Measurements from ENCODE around the gene ITPR2. TPM values are rescaled to one million over a fixed set of nuclear protein-coding genes. Genes with fewer than 3 reads are reported as not detected.
"Not testable (repeated sequence)": the region's sequence is repeated elsewhere in the genome, so short reads cannot be mapped to it uniquely, and the experiment has no call there.

The ITPR2 gene
- total and polyA plus RNA-seq, 4 donors: 1.5 to 84.8 (median 21.8) TPM

DNA sequence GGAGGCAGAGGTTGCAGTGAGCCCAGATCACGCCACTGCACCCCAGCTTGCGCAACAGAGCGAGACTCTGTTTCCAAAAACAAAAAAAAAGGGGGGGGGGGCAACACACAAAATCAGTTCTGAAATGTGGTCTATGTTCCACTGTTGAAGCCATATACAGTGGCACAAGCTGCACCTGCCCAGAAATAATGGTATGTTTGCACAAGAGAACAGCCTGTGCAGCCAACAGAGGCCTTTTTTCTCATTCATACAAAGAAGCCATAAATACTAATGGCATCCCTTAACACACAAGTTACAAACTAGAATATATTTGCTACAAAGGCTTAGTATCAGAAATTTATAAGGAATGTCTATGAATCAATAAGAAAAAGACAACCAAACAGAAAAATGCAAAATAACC lies 37.1 kb downstream of the ITPR2 start:
- intact Hi-C loops (cut with DNase I): no loop called here
- Histone ChIP-seq H3K4me1 (ENCODE audit: control insufficient read depth in 1 of 2, insufficient read depth in 2 of 2, low read length in 2 of 2) (peaks cover 0 to 3% of the 10 kb centered on the region in 2 donors), H3K27me3 (ENCODE audit: control insufficient read depth in 1 of 2, insufficient read depth in 2 of 2, low read length in 1 of 2) (no peaks in the 10 kb centered on the region), H3K4me3 (ENCODE audit: low read length in 2 of 2) (no peak overlapping the region), H3K36me3 (ENCODE audit: control insufficient read depth in 1 of 2, insufficient read depth in 2 of 2, low read length in 1 of 2) (no peaks in the 10 kb centered on the region), H3K9me3 (ENCODE audit: control insufficient read depth, low read length) (no peaks in the 10 kb centered on the region), H3K27ac (ENCODE audit: low read depth in 1 of 2, low read length in 2 of 2) (no peak overlapping the region)
- ATAC-seq (ENCODE audit: low FRiP score) (no peak), DNase-seq (no peak)
- 98 to 100% methylated on average over 3 of the region's 3 CpGs for WGBS, 2 donors

DNA sequence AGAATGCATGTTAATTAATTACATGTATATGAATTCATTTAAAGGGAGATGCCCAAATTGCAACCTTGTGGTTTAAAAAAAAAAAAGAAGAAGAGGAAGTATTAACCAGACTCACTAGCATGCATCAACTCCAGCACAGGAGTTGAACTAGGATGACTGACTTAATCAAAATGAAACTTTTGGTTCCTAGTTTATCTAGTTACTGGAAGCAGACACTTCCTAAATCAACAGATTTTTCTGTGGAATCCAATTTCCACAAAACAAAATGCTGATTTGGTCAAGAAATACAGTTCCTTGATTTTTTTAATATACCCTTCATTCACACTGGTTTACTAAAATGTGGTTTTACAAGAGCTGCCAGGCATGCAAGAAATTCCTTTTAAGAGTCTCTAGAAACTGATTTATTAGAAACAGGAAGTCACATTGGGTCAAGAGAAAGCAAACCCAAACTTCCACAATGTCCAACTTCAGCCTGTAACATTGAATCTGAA lies 41.6 kb downstream of the ITPR2 start:
- Histone ChIP-seq H3K9me3 (ENCODE audit: control insufficient read depth, low read length) (no peaks in the 10 kb centered on the region), H3K4me3 (ENCODE audit: low read length in 2 of 2) (no peak overlapping the region), H3K4me1 (ENCODE audit: control insufficient read depth in 1 of 2, insufficient read depth in 2 of 2, low read length in 2 of 2) (peaks cover 0 to 5% of the 10 kb centered on the region in 2 donors), H3K36me3 (ENCODE audit: control insufficient read depth in 1 of 2, insufficient read depth in 2 of 2, low read length in 1 of 2) (no peaks in the 10 kb centered on the region), H3K27ac (ENCODE audit: low read depth in 1 of 2, low read length in 2 of 2) (no peak overlapping the region), H3K27me3 (ENCODE audit: control insufficient read depth in 1 of 2, insufficient read depth in 2 of 2, low read length in 1 of 2) (no peaks in the 10 kb centered on the region)
- ATAC-seq (ENCODE audit: low FRiP score) (peak; percentile 47), DNase-seq (no peak)
- intact Hi-C loops (cut with DNase I): no loop called here

DNA sequence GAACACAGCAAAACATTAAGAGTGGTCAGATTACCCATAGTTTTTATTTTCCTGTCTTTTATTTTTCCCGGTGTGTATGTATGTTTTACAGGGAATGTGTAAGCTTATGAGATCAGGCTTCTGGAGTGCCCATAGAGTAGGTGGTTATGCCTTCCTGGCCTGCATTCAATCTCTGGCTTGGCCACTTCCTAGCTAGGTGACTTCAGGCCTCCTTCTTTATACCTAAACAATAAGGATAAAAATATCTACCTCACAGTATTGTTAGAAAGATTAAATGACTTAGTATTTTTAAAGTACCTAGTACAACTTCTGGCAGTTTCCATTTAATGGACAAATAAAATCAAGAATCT lies 42.4 kb downstream of the ITPR2 start:
- intact Hi-C loops (cut with DNase I): no loop called here
- Histone ChIP-seq H3K27me3 (ENCODE audit: control insufficient read depth in 1 of 2, insufficient read depth in 2 of 2, low read length in 1 of 2) (no peaks in the 10 kb centered on the region), H3K4me1 (ENCODE audit: control insufficient read depth in 1 of 2, insufficient read depth in 2 of 2, low read length in 2 of 2) (peaks cover 0 to 5% of the 10 kb centered on the region in 2 donors), H3K4me3 (ENCODE audit: low read length in 2 of 2) (no peak overlapping the region), H3K36me3 (ENCODE audit: control insufficient read depth in 1 of 2, insufficient read depth in 2 of 2, low read length in 1 of 2) (no peaks in the 10 kb centered on the region), H3K9me3 (ENCODE audit: control insufficient read depth, low read length) (no peaks in the 10 kb centered on the region), H3K27ac (ENCODE audit: low read depth in 1 of 2, low read length in 2 of 2) (no peak overlapping the region)
- WGBS, 2 donors: 74 to 87% methylated on average over 1 of the region's 1 CpG
- no peak for DNase-seq
- ATAC-seq (ENCODE audit: low FRiP score): no peak

DNA sequence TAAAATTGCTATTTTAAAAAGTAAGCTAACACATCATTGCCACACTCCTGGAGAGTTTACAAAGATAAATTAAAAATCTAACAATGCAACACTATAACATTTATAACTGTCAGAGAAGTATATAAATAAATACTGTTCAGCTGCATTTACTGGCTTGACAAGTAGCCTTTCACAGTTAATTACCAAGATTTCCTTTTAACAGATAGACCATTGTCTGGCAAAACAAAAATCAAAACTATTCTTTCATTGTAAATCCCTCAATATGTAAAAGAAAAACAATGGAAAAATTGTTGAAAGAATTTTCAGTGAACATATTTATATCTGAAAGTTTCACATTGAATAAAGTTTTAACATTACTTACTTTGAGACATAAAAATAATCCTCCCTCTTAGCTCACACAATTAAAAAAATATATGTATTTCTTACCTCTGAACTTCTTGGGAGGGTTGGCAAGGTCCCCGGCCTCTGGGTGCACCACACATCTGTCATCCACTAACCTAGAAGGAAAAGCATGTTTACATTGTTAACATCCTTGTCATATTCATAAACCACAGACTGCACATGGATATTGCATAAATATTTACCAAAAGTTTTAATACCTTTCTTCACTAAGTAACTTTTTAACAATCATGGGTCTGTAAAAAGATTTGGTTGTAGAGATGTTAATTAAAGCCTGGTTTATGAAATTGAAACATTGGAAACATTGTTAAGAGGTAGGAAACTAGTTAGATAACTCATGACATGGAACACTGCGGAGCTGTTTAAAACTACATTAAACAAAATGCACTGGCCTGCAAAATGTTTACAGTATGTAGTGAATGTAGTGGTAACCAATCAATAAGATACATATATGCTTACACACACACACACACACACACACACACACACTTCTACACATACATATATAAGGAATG lies 43.0 kb downstream of the ITPR2 start:
- no peak for ATAC-seq (ENCODE audit: low FRiP score)
- H3K4me1 ChIP-seq (ENCODE audit: control insufficient read depth in 1 of 2, insufficient read depth in 2 of 2, low read length in 2 of 2): peaks cover 0 to 5% of the 10 kb centered on the region in 2 donors

DNA sequence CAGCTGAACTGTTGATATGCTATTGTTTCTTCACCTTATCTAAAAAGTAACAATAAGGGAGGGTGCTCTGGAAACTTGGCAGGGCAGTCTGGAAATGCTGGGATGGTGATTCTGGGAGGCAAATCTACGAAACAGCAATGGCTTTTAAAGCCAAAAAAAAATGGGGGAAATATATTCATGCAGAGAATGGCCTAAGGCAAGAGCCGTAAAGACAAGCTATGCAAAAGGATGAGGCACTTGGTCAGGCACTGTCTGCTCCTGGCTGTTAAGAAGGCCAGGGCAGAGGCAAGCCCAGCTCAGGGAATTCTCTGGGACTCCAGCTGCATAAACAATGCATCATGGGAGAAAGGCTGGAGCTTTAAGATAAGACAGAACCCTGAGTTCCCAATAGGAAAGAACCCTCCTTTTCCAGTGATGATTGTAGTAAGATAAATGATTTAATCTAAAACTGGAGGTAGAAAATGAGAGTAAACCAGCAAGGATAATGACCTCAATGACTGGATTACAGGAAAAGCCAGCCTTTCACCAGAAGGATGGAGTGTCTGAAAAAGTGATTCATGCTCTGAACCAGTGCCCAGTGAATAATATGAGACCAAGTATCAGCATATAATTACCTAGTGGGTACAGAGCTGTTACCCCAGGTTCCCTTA lies 46.0 kb downstream of the ITPR2 start:
- Histone ChIP-seq H3K9me3 (ENCODE audit: control insufficient read depth, low read length) (no peaks in the 10 kb centered on the region), H3K36me3 (ENCODE audit: control insufficient read depth in 1 of 2, insufficient read depth in 2 of 2, low read length in 1 of 2) (no peaks in the 10 kb centered on the region), H3K27ac (ENCODE audit: low read depth in 1 of 2, low read length in 2 of 2) (peak overlapping the region in 1 of 2 donors; percentile 67), H3K4me3 (ENCODE audit: low read length in 2 of 2) (no peak overlapping the region), H3K4me1 (ENCODE audit: control insufficient read depth in 1 of 2, insufficient read depth in 2 of 2, low read length in 2 of 2) (peaks cover 0 to 5% of the 10 kb centered on the region in 2 donors), H3K27me3 (ENCODE audit: control insufficient read depth in 1 of 2, insufficient read depth in 2 of 2, low read length in 1 of 2) (no peaks in the 10 kb centered on the region)
- ATAC-seq (ENCODE audit: low FRiP score) (peak; percentile 75), DNase-seq (no peak)
- 5 to 7% methylated on average over 2 of the region's 2 CpGs for WGBS, 2 donors
- intact Hi-C loops (cut with DNase I): loop anchor here in 1 of 2 donors (5.0 kb wide), 1 partner anchor 45 kb away; the partner anchor contains the start of gene ITPR2

More for the DNA sequence above, 43.0 kb downstream of the ITPR2 start:
- Histone ChIP-seq H3K4me3 (ENCODE audit: low read length in 2 of 2) (no peak overlapping the region), H3K9me3 (ENCODE audit: control insufficient read depth, low read length) (no peaks in the 10 kb centered on the region), H3K27ac (ENCODE audit: low read depth in 1 of 2, low read length in 2 of 2) (no peak overlapping the region), H3K27me3 (ENCODE audit: control insufficient read depth in 1 of 2, insufficient read depth in 2 of 2, low read length in 1 of 2) (no peaks in the 10 kb centered on the region), H3K36me3 (ENCODE audit: control insufficient read depth in 1 of 2, insufficient read depth in 2 of 2, low read length in 1 of 2) (no peaks in the 10 kb centered on the region)
- 64 to 87% methylated on average over 2 of the region's 2 CpGs for WGBS, 2 donors
- no peak for DNase-seq
- intact Hi-C loops (cut with DNase I): loop anchor here in 1 of 2 donors (5.0 kb wide), 1 partner anchor 42 kb away; the partner anchor contains the start of gene ITPR2

DNA sequence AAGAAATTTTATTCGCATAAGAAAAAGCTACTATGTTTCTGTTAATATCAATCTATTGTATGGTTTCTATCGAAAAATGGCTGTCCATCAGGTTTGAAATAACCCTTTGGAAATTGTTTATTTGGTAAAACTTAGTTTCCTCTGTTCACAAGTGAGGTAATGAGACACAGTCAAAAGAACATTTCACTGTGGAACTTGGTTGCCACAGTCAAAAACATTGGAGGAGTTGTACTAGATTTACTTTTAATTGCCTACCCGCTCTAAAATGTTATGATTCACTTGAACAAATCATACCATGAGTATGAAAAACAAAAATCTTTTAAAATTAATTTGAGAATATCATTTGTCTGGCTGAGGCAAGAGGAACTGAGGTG lies 46.5 kb downstream of the ITPR2 start:
- WGBS, 2 donors: 60% methylated on average over 3 of the region's 3 CpGs
- no peak for ATAC-seq (ENCODE audit: low FRiP score)
- no peaks in the 10 kb centered on the region for H3K9me3 ChIP-seq (ENCODE audit: control insufficient read depth, low read length)
- H3K36me3 ChIP-seq (ENCODE audit: control insufficient read depth in 1 of 2, insufficient read depth in 2 of 2, low read length in 1 of 2): no peaks in the 10 kb centered on the region
- H3K27ac ChIP-seq (ENCODE audit: low read depth in 1 of 2, low read length in 2 of 2): peak overlapping the region in 1 of 2 donors; percentile 67
- H3K4me3 ChIP-seq (ENCODE audit: low read length in 2 of 2): no peak overlapping the region
- intact Hi-C loops (cut with DNase I): loop anchor here in 1 of 2 donors (5.0 kb wide), 1 partner anchor 46 kb away; the partner anchor contains the start of gene ITPR2
- H3K27me3 ChIP-seq (ENCODE audit: control insufficient read depth in 1 of 2, insufficient read depth in 2 of 2, low read length in 1 of 2): no peaks in the 10 kb centered on the region
- H3K4me1 ChIP-seq (ENCODE audit: control insufficient read depth in 1 of 2, insufficient read depth in 2 of 2, low read length in 2 of 2): peaks cover 0 to 4% of the 10 kb centered on the region in 2 donors
- no peak for DNase-seq

DNA sequence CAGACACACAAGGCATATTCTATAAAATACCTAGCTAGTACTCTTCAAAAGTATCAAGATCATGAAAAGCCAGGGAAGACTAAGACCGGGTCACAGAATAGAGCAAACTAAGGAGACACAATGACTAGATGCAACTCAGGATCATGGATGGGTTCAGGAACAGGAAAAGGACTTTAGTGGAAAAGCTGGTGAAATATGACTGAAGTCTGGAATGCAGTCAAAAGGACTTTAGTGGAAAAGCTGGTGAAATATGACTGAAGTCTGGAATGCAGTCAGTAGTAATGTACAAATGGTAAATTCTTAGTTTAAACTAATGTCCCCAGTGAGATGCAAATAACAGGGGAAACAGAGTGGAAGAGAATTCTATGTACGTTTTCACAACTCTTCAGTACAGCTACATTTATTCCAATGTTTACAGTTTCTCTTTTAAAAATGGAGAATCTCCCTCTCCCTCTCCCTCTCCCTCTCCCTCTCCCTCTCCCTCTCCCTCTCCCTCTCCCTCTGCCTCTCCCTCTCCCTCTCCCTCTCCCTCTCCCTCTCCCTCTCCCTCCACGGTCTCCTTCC lies 49.1 kb downstream of the ITPR2 start:
- H3K27ac ChIP-seq (ENCODE audit: low read depth in 1 of 2, low read length in 2 of 2); H3K4me1 ChIP-seq (ENCODE audit: control insufficient read depth in 1 of 2, insufficient read depth in 2 of 2, low read length in 2 of 2); ATAC-seq (ENCODE audit: low FRiP score); H3K9me3 ChIP-seq (ENCODE audit: control insufficient read depth, low read length); DNase-seq; H3K36me3 ChIP-seq (ENCODE audit: control insufficient read depth in 1 of 2, insufficient read depth in 2 of 2, low read length in 1 of 2); intact Hi-C loops (cut with DNase I); H3K27me3 ChIP-seq (ENCODE audit: control insufficient read depth in 1 of 2, insufficient read depth in 2 of 2, low read length in 1 of 2): not testable (repeated sequence)
- WGBS, 2 donors: 50 to 60% methylated on average over 2 of the region's 3 CpGs
- peak overlapping the region; percentile 4 to 8 for H3K4me3 ChIP-seq (ENCODE audit: low read length in 2 of 2)

DNA sequence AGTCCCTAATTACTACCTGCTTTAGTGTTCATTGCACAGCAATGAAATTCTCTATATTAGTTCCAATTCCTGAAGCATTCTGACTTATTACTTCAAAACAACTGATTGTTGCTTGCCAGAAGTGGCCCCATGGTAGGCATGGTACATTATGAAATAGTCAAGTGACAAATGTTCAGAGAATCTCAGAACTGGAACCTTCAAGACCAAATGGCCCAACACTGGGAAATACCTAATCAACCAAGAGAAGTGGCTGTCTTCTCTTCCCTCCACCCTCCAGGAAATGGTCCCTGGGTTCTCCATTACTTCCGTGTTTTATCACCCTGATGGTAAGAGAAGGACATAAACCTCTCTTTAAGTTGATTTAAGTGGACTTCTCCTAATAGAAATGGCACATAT lies 49.9 kb downstream of the ITPR2 start:
- Histone ChIP-seq H3K27me3 (ENCODE audit: control insufficient read depth in 1 of 2, insufficient read depth in 2 of 2, low read length in 1 of 2) (no peaks in the 10 kb centered on the region), H3K36me3 (ENCODE audit: control insufficient read depth in 1 of 2, insufficient read depth in 2 of 2, low read length in 1 of 2) (no peaks in the 10 kb centered on the region), H3K9me3 (ENCODE audit: control insufficient read depth, low read length) (no peaks in the 10 kb centered on the region), H3K4me3 (ENCODE audit: low read length in 2 of 2) (no peak overlapping the region), H3K4me1 (ENCODE audit: control insufficient read depth in 1 of 2, insufficient read depth in 2 of 2, low read length in 2 of 2) (peaks cover 0 to 3% of the 10 kb centered on the region in 2 donors), H3K27ac (ENCODE audit: low read depth in 1 of 2, low read length in 2 of 2) (no peak overlapping the region)
- ATAC-seq (ENCODE audit: low FRiP score): no peak
- WGBS, 2 donors: 81 to 95% methylated on average over 1 of the region's 1 CpG
- intact Hi-C loops (cut with DNase I): no loop called here
- no peak for DNase-seq

Data from aorta (tissue), 5 donors.